NCI-H748 (cell line): ENCODE measurements around the gene TCP10L.
"Not testable (repeated sequence)": the region's sequence is repeated elsewhere in the genome, so short reads cannot be mapped to it uniquely, and the experiment has no call there.

Experiments used
- DNase-seq: peaks from one replicate; lab custom pipeline; 2025; ENCODE audit not compliant: unreplicated experiment; lab: John Stamatoyannopoulos, UW

The TCP10L gene

DNA sequence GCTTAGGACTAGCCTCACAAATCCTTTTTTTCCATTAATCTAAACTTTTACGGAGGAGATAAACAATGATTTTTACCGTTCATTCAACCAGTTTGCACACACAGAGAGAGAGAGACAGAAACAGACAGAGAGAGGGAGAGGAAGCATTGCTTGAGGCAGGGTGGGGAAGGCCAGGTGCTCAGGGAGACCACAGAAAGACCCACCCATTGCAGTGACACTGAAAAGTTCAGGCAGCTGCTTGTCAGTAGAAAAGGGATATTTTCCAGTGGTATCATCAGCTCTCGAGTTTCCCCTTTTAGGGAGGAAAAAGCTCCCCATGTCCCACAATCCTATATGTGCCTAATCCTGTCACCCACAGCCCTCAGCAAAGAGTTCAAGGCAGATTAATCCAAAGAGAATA lies 27.2 kb downstream of the TCP10L start:
- DNase-seq = no peak

DNA sequence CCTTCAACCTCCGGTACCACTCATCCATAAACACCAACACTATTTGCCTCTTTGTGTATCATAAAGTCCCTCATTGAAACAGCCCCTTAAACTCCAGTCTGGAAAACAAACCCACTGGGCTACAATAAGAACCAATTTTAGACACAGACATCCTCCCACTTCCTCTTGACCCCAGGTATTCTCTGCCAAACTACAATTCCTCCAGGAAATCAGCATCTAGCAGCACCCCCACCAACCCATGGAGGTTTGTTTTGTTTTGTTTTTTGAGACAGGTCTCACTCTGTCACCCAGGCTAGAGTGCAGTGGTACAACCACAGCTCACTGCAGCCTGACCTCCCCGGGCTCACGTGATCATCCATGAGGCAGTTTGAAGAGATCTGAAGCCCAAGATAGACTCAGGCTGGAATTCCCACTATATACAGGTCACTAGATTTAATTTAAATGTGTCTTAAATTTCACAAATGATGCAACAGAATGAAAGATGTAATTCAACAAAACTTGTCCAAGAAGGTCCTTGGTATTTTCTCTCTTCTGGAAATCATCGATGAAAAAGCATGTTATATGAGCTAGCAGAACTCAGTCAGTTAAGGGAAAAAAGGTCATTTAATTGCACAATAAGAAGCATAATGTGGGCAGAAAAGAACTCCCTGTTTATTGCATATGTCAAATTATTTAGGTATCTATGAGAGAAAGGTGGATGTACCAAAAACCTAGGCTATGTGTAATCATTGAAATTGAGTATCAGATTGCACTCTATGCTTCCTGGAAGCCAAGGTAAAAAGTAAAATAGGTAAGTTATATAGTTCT lies 30.3 kb downstream of the TCP10L start:
- DNase-seq = no peak

DNA sequence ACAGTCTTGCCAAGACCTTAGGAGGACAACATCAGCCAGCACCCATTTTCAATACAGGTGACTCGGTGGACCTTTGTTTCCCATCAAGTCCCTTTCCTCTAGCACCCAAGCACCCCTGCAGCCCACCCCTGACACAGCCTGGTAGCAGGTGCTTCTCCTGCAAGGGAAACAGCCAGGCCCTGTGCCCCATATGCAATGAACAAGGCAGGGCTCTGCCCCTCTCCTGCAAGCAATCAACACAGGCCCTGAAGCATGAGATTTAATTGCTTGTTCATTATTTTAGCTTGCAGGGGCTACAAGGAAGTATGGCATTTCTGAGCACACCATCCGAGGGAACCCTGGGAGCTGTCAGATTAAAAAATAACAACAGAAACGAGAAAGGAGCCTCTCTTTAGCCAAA lies 35.4 kb downstream of the TCP10L start:
- no peak for DNase-seq

DNA sequence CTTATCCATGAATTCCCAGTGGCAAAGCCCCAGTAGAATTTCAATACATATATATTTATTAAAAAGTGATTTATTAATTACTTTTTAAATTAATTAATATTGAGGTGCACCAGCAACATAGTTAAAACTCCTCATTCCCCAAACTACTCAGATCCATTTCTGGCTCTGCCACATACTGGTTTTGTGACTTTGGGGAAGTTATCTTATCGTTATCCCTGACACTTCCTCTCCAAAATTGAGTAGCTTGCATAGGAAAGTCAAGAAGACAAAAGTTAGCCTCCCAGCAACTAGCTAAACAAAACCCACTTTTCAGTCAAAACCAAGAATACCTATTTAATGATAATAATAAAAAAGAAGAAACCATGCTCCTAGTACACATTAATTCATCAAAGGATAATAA lies 35.9 kb downstream of the TCP10L start:
- DNase-seq = no peak

DNA sequence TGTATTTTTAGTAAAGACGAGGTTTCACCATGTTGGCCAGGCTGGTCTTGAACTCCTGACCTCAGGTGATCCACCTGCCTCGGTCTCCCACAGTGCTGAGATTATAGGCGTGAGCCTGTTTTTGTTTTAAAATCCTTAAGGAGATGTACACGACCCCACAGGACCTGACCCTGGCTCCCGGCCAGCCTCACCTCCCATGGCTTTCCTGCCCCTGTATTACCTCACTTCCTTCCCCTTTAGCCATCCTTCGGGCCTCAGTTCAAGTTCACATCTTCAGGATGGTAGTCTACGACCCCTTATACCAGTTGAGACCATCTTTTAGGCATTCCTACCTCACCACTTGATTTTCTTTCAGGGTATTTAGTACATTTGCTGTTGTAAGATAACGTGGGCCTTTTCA lies 36.3 kb downstream of the TCP10L start:
- DNase-seq = no peak

DNA sequence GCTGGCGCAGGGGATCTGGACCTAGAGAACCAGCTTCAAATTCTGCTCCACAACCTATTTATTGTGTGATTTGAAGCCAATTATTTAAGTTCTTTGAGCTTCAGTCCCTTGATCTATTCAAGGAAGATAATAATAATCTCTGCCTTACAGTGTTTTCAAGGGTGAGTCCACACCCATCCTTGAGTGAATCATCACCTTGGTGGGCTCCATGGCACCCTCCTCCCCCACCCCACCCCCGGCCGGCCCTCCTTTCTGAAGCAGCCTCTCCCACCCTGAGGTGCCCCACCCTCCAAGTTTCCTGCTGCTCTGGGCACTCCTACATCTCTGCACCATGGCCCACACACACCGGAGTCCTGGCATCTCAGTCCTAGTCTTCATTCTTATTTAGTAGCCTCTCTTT lies 38.3 kb downstream of the TCP10L start:
- no peak for DNase-seq

DNA sequence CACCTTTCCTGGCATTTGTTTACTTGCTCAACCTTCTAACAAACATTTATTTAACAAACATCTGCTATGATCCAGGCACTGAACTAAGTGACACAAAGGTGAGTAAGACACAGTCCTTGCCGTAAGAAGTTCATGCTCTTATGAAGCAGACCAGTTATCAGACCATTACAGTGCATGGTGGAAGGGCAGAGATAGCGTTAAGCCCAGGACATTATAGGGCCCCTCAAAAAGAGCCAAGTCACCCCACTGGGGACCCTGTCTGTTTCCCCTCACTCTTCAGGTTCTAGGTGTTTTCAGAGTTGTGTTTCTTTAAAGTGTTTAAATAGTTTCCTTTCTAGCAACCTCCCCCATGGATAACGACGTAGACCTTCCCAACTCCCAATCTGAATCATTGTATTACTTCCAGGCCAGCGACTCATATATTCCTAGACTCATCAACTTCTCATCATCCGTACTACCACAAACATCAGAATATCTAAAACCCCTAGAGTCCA lies 39.3 kb downstream of the TCP10L start:
- DNase-seq = no peak

DNA sequence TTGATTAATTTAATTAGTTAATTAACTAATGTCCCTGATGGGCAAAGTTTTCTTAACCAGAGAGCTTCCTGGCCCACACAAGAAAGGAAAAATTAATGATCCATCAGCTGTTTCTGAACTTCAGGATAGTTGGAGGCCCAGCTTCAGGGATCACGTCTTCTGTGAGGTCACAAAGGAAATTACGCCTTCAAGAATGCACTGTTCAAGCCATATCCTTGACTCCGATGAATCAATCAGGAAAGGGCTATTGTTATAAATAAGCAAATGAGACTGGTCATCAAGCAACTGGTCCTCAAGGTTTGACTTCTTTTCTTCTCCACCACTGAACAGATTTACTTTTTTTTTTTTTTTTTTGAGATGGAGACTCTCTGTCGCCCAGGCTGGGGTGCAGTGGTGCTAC lies 40.6 kb downstream of the TCP10L start:
- DNase-seq = no peak

DNA sequence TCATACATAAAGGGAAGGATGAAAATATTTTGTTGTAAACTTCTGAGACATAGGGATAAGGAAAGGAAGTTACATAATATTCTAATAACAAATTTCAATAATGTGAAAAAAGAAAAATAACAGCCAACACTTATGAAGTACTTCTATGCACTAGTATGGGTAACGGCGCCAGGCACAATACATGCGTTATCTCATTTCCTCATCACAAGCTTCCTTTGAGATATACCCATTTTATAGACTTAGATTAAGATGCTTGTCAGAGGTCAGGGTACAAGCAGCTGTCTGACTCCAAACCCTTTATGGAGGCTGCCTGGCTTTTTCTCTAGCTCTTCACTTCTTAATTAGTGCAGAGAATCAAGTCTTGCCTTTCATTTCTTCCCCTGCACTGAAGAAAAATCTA lies 41.3 kb downstream of the TCP10L start:
- DNase-seq = no peak

DNA sequence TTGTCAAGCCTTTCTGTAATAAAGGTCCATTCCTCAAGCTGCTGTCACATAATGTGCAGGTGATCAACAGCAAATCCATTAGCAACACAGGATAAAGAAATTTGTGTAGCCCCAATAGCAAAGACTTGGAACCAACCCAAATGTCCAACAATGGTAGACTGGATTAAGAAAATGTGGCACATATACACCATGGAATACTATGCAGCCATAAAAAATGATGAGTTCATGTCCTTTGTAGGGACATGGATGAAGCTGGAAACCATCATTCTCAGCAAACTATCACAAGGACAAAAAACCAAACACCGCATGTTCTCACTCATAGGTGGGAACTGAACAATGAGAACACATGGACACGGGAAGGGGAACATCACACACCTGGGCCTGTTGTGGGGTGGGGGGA lies 42.3 kb downstream of the TCP10L start:
- DNase-seq = not testable (repeated sequence)

DNA sequence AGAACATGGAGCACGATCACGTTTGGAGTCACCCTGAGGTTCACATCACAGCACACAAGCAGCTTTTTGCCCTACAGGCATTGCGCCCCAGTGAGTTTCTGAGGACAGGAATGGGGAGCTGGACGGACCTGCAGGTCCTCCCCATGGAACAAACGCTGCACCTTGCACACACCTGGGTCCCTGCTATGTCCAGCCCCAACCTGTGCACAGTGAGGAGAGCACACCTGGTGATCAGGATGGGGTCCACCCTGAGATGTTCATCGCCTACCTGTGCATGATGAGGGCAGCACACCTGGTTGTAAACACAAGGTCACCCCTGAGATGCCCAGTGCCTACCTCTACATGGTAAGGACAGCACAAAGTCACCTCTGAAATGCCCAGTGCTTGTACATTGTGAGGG lies 45.9 kb downstream of the TCP10L start:
- no peak for DNase-seq

DNA sequence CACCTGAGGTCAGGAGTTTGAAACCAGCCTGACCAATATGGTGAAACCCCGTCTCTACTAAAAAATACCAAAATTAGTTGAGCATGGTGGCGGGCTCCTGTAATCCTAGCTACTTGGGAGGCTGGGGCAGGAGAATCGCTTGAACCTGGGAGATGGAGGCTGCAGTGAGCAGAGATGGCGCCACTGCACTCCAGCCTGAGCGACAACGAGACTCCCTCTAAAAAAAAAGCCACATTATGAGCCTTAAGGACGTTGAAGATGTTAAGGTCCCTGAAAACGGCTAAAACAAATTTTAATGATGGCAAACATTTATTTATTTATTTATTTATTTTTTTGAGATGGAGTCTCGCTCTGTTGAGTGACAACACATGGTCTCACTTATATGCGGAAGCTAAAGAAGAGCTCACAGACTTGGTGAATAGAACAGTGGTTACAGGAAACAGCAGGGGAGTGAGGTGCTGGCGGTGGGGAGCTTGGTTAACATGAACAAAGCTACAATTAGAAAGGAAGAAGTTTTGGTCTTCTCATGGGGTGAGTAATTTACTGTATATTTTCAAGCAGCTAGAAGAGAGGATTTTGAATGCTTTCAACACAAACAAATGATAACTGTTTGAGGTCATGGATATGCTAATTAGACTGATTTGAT lies 47.1 kb downstream of the TCP10L start:
- DNase-seq = no peak

DNA sequence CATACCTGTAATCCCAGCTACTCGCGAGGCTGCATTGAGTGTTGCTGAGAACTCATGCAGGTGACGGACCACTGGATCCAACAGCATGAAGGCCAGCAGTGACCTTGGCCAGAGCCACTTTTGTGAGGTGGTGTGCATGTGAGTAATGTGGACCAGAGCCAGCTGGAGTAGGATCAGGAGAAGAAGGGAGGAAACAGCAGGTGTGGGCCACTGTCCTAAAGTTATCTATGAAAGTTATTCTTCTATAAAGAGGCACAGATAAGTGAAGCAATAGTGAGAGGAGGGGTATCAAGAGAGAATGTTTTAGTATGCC lies 47.8 kb downstream of the TCP10L start:
- no peak for DNase-seq

DNA sequence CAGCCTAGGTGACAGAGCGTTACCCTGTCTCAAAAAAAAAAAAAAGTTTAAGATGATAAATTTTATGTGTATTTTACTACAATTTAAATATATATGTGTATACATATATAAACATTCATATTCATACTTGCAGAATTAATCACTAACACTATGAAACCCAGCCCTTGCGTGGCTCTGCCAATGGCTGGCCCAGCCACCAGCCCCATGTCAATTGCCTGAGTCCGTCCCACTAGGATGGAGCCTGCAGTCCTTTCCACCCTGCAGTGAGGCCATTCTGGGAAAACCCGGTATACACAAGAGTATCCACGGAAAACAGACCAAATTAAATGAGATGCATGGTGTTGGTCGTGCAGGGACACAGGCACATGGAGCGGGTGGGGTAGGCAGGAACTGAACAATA lies 49.7 kb downstream of the TCP10L start:
- DNase-seq = no peak

DNA sequence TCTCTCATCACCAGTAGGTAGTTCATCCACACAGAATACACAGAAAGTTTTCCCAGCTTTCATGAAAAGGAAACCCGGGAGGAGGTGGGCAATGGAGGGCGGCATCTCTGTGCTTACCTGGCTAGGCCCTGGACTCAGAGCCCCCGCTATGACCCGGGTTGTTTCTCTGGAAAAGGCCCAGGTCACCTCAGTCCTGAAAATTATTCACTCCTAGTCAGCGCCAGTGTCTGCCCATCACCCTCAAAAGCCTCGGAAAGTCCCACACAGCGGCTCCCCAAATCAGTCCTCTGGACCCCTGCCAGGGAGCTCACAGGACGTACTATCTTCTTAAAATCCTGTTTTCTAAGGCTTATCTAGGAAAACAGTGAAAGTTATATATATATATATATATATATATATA lies 51.2 kb downstream of the TCP10L start:
- no peak for DNase-seq

DNA sequence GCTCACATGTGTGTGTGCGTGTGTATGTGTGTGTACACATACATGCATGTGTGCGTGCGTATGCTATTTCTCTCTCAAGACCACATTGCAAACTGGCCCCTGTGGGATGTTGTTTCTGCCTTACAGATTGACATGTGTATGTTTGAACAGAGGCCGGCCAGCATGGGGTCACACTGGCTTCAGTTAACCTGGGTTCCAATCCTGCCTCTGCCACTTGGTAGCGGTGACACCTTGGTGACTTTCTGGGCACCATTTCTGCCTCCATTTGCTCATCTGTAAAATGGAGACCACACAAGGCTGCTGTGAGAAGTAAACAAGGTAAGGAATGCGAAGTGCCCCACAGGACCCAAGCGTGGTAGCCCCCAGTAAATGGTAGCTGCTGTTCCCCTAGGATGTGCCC lies 51.7 kb downstream of the TCP10L start:
- no peak for DNase-seq

DNA sequence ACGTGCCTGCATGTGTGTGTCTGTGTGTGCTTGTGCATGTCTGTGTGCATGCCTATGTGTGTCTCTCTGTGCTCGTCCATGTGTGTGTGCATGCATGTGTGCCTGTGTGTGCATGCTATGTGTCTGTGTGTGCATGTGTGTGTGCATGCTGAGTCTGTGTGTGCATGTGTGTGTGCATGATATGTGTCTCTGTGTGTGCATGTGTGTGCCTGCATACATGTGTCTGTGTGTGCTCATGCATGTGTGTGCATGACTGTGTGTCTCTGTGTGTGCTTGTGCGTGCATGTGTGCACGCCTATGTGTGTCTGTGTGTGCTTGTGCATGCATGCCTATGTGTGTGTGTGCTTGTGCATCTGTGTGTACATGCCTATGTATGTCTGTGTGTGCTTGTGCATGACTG lies 52.3 kb downstream of the TCP10L start:
- DNase-seq = no peak

DNA sequence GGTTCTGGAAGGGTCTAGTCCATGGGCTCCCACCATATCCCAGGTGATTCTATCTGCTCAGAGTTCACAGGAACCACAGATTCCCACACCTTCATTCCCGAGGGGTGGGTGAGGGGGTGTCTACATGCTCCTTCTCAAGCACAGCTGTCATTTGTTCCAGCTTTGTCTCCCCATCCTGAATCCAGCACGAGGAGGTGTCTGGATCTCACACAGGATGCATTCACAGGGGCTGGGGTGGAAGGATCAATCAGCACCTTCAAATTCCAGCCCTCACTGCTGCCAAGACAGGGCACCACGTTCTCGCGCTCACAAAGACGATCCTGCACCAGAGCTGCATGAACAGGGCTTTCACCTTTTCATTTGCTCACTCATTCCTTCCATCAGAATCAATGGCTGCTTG lies 52.7 kb downstream of the TCP10L start:
- no peak for DNase-seq

DNA sequence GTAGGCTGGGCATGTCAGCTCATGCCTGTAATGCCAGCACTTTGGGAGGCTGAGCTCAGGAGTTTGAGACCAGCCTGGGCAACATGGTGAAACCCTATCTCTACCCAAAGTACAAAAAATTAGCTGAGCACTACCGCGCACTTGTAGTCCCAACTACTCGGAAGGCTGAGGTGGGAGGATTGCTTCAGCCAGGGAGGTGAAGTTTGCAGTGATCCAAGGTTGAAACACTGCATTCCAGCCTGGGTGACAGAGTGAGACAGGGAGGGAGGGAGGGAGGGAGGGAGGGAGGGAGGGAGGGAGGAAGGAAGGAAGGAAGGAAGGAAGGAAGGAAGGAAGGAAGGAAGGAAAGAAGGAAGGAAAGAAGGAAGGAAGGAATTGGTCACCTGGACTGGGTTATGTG lies 53.8 kb downstream of the TCP10L start:
- DNase-seq = not testable (repeated sequence)

DNA sequence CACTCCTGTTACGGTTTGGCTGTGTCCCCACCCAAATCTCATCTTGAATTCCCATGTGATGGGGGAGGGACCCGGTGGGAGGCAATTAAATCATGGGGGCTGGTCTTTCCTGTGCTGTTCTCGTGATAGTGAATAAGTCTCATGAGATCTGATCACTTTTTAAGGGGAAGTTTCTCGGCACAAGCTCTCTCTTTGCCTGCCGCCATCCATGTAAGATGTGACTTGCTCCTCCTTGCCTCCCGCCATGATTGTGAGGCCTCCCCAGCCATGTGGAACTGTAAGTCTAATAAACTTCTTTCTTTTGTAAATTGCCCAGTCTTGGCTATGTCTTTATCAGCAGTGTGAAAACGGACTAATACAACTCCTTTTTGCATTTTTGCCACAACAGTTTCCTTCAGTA lies 54.5 kb downstream of the TCP10L start:
- not testable (repeated sequence) for DNase-seq

DNA sequence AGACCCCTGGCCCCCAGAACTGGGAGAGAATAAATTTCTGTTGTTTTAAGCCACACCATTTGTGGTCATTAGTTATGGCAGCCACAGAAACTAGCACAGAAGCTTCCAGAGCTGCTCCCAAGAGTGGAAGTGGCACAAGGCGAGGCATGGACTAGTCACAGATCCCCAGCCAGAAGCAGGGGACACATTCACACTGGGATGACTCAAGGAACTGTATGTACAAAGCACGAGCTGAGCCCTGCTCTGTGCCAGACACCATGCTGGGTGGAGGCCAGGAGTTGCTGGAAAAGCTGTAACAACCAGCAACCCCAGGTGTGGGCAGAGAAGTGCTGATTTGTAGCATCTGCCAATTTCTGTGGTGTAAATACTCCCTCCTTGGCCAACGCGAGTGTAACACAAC lies 55.6 kb downstream of the TCP10L start:
- DNase-seq = no peak

DNA sequence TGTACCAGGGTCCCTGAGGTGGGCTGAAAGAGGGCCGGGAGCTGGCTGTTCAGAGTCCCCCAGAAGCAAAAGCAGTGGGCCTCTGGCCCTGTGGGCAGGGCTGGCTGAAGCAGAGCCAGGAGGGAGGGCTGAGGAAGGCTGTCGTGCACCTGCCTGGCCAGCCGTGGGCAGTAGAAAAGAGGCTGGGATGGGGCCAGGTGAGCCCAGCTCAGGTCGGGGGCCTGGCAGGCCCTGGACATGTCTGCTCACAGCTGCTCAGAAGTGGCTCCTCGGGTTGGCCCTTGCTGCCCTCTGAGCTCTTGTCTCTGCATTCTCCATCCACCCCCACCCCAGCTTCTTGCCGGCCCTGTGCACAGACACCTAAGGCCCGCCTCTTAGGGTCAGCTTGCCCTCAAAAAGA lies 60.0 kb downstream of the TCP10L start:
- no peak for DNase-seq
